Esophagus squamous epithelium (tissue), 4 donors: ENCODE results near the gene ACSM2B.
"Not testable (repeated sequence)": the region's sequence is repeated elsewhere in the genome, so short reads cannot be mapped to it uniquely, and the experiment has no call there.

ENCODE experiments used
- CTCF ChIP-seq, 6 experiments: fragments of 450-650 bp in 4 of 6; fragments of 200-600 bp in 2 of 6; sonication (generic) in 2 of 6; IDR thresholded peaks; one replicate each; pipeline ENCODE4 v1.5.1; 2016 to 2019; ENCODE audit warnings: antibody characterized with exemption in 6 of 6, mild to moderate bottlenecking in 4 of 6, moderate library complexity in 4 of 6
- POLR2A ChIP-seq, 4 donors: fragments of 450-650 bp; IDR thresholded peaks; one replicate each; pipeline ENCODE4 v1.6.1; 2017; ENCODE audit warnings: antibody characterized with exemption in 4 of 4, mild to moderate bottlenecking in 4 of 4, moderate library complexity in 3 of 4

- TF ChIP-seq CTCF, POLR2A (IDR thresholded peaks at IDR 0.05): not testable (repeated sequence)
Measured at GRCh38 chr16:20578091-20578490, 1.9 kb upstream of the ACSM2B start.
